ENCODE measurements around the gene DEFB123. TPM values are rescaled to one million over a fixed set of nuclear protein-coding genes. Genes with fewer than 3 reads are reported as not detected.

DEFB123 gene
- total RNA-seq (2022; extraction: Qiagen RNA extraction) = not detected in 5 replicates

GRCh38 chr20:31440012-31440659, at the start of gene DEFB123:
Gene DEFB123, plus strand, starts transcription at chr20:31440632. Its CDS starts 67 bp downstream, at chr20:31440699.

GRCh38 chr20:31406115-31406514, 34.3 kb upstream of the DEFB123 start, which contains the start of gene DEFB121:
Gene DEFB121, minus strand, starts transcription at chr20:31406215. Its CDS starts 63 bp downstream, at chr20:31406152.

DNA sequence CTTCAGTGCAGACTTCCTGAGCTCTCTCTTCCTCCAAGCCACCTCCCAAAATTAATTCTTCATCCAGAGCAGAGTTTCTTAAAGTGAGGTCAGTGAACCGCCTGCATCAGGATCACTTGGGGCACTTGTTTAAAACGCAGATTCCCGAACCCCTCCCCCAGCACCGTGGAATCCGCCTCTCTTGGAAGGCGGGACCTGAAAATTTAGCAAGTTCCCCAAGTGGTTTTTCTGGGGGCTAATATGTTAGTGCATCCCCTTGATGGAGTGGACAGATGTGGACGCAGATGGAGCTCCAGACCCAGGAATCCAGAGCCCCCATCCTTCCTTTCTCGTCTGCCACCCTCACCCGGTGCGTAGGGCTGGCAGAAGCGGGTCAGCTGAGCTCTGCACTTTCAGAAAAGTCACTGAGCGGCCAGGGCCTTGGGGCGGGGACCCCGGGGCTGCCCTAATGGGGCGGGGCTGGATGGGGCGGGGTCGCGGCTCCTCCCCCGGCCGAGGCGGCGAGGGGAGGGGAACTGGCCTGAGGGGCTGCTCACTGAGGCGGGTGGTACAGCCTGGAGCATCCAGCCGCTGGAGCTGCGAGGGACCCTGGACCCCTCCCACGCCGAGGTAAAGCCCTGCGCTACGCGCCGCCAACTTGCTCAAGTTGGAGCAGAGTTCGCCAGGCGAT, 34.5 kb downstream of the DEFB123 start, which contains the start of the genes DEFB124 and REM1:
Gene DEFB124 (minus strand): TSS at position 370 of the 670 bp plus-strand sequence. CDS start 2,114 bp downstream, outside the sequence.
Gene REM1 (plus strand): TSS at position 531 of the 670 bp plus-strand sequence. CDS start 1,158 bp downstream, outside the sequence.

Other genes starting within 250 kb of the DEFB123 start
- not detected in 5 replicates for gene DEFB115, start 183.0 kb upstream of the DEFB123 start, total RNA-seq (2022; extraction: Qiagen RNA extraction)
- not detected in 5 replicates for gene DEFB116, start 132.0 kb upstream of the DEFB123 start, total RNA-seq (2022; extraction: Qiagen RNA extraction)
- not detected in 5 replicates for gene DEFB118, start 72.0 kb upstream of the DEFB123 start, total RNA-seq (2022; extraction: Qiagen RNA extraction)
- gene DEFB119, start 50.0 kb upstream of the DEFB123 start, total RNA-seq (2022; extraction: Qiagen RNA extraction) = not detected in 5 replicates
- gene DEFB121, start 34.4 kb upstream of the DEFB123 start, total RNA-seq (2022; extraction: Qiagen RNA extraction) = not detected in 5 replicates
- gene DEFB124, start 34.5 kb downstream of the DEFB123 start, total RNA-seq (2022; extraction: Qiagen RNA extraction) = 0.42 TPM in 1 of 5 replicates, not detected in the others
- 0.59 to 1.3 TPM (median 0.90 TPM) in 5 replicates for gene REM1, start 34.7 kb downstream of the DEFB123 start, total RNA-seq (2022; extraction: Qiagen RNA extraction)
- 201 to 260 TPM (median 245 TPM) in 5 replicates for gene HM13, start 73.8 kb downstream of the DEFB123 start, total RNA-seq (2022; extraction: Qiagen RNA extraction)
- gene ID1, start 164.7 kb downstream of the DEFB123 start, total RNA-seq (2022; extraction: Qiagen RNA extraction) = 331 to 548 TPM (median 489 TPM) in 5 replicates
- gene COX4I2, start 197.3 kb downstream of the DEFB123 start, total RNA-seq (2022; extraction: Qiagen RNA extraction) = not detected in 5 replicates